A549 (cell line): Measurements from ENCODE around the gene ATOSB. TPM values are rescaled to one million over a fixed set of nuclear protein-coding genes. Genes with fewer than 3 reads are reported as not detected.

Source experiments
- ATAC-seq, 2 experiments: fragments of 200-7000 bp in 1 of 2; fragments of >200 bp in 1 of 2; cut with Nextera tagmentation in 1 of 2; cut with Tn5 transposase in 1 of 2; 3 replicates each; pipeline versions ENCODE4 v1.8.0 to v1.9.1; 2018 to 2020; ENCODE audit warnings: mild to moderate bottlenecking in 1 of 2, moderate library complexity in 1 of 2
- CTCF ChIA-PET: fragments of 300-600 bp; sonication (Branson Sonifier 250); formaldehyde crosslinking; extraction: SDS; loops from one replicate; lab custom pipeline; 2021; ENCODE audit warnings: antibody characterized with exemption, inconsistent platforms; lab: Yijun Ruan, JAX
- POLR2A ChIA-PET: fragments of 350-600 bp; formaldehyde crosslinking; extraction: SDS; loops from one replicate; lab custom pipeline; 2021; ENCODE audit warnings: antibody characterized with exemption, inconsistent platforms; lab: Yijun Ruan, JAX
- DNase-seq, 2 experiments: peaks; one replicate each; pipeline versions ENCODE4 v3.0.0 to v3.0.0-alpha.2; 2011 to 2016; ENCODE audit warnings: low read depth in 1 of 2, low spot score in 1 of 2
- FAIRE-seq: peaks from 2 replicates; lab custom pipeline; 2011; peaks lifted over from hg19 to GRCh38; lab: Jason Lieb, UNC
- H3K27ac ChIP-seq, 2 experiments: fragments of >200 bp; sonication (Bioruptor Twin); formaldehyde crosslinking; 3 replicates each; pipeline ENCODE4 v1.5.1; 2016 to 2017
- H3K4me1 ChIP-seq: fragments of >200 bp; sonication (Bioruptor Twin); formaldehyde crosslinking; 3 replicates; pipeline ENCODE4 v1.6.1; 2016
- H3K4me2 ChIP-seq: fragments of >200 bp; sonication (Bioruptor Twin); formaldehyde crosslinking; 3 replicates; pipeline ENCODE4 v1.6.1; 2016
- H3K4me3 ChIP-seq: fragments of >200 bp; sonication (Bioruptor Twin); formaldehyde crosslinking; 3 replicates; pipeline ENCODE4 v1.5.1; 2016
- H3K9me3 ChIP-seq: fragments of >200 bp; sonication (Bioruptor Twin); formaldehyde crosslinking; 3 replicates; pipeline ENCODE4 v1.6.1; 2016
- CBX2 ChIP-seq: fragments of 200-600 bp; sonication (generic); IDR thresholded peaks from 2 replicates; pipeline ENCODE4 v1.6.1; 2016; ENCODE audit warnings: low read depth, mild to moderate bottlenecking, borderline replicate concordance
- CBX8 ChIP-seq: fragments of 200-600 bp; sonication (generic); IDR thresholded peaks from 2 replicates; pipeline ENCODE4 v1.6.1; 2016
- CEBPB ChIP-seq, 2 experiments: fragments of >200 bp in 1 of 2; sonication (Bioruptor Twin) in 1 of 2; formaldehyde crosslinking in 1 of 2; IDR thresholded peaks; 2 replicates each; pipeline ENCODE4 v1.6.1; 2012 to 2016
- EHF ChIP-seq: fragments of 250-450 bp; sonication (Bioruptor Pico); IDR thresholded peaks from 2 replicates; pipeline ENCODE4 v1.5.0; 2020; ENCODE audit warnings: mild to moderate bottlenecking
- EP300 ChIP-seq, 2 experiments: fragments of >200 bp; sonication (Bioruptor Twin); formaldehyde crosslinking; IDR thresholded peaks; 2 replicates in 1 of 2; 3 replicates in 1 of 2; pipeline ENCODE4 v1.6.1; 2016 to 2017
- ESRRA ChIP-seq: fragments of 150-350 bp; IDR thresholded peaks from 2 replicates; pipeline ENCODE4 v1.6.1; 2014; ENCODE audit warnings: mild to moderate bottlenecking, low read length, borderline replicate concordance
- FOXS1 ChIP-seq: fragments of 250-450 bp; sonication (Bioruptor Pico); IDR thresholded peaks from 2 replicates; pipeline ENCODE4 v1.5.0; 2020; ENCODE audit warnings: mild to moderate bottlenecking, moderate library complexity
- GATA3 ChIP-seq: IDR thresholded peaks from 2 replicates; pipeline ENCODE4 v1.6.1; 2012; ENCODE audit warnings: borderline replicate concordance
- HOXA7 ChIP-seq: fragments of 250-450 bp; sonication (Bioruptor Pico); IDR thresholded peaks from 2 replicates; pipeline ENCODE4 v1.5.0; 2020; ENCODE audit warnings: mild to moderate bottlenecking, moderate library complexity
- HOXB13 ChIP-seq: fragments of 250-450 bp; sonication (Bioruptor Pico); IDR thresholded peaks from 2 replicates; pipeline ENCODE4 v1.5.0; 2020; ENCODE audit warnings: low read depth, mild to moderate bottlenecking, moderate library complexity
- JUN ChIP-seq, 2 experiments: fragments of >200 bp; sonication (Bioruptor Twin); formaldehyde crosslinking; IDR thresholded peaks; 2 replicates in 1 of 2; 3 replicates in 1 of 2; pipeline ENCODE4 v1.6.1; 2016 to 2017
- KDM1A ChIP-seq: fragments of 200-600 bp; sonication (generic); IDR thresholded peaks from 2 replicates; pipeline ENCODE4 v1.6.1; 2016; ENCODE audit warnings: low read depth, mild to moderate bottlenecking
- KDM5A ChIP-seq: fragments of 200-600 bp; sonication (generic); IDR thresholded peaks from 2 replicates; pipeline ENCODE4 v1.6.1; 2016; ENCODE audit warnings: antibody characterized with exemption, mild to moderate bottlenecking
- MYC ChIP-seq: IDR thresholded peaks from 2 replicates; pipeline ENCODE4 v1.6.1; 2012; ENCODE audit warnings: mild to moderate bottlenecking, inconsistent platforms, low read length, improper control_type of control experiment, borderline replicate concordance
- PHF8 ChIP-seq: fragments of 200-600 bp; sonication (generic); IDR thresholded peaks from 2 replicates; pipeline ENCODE4 v1.6.1; 2016; ENCODE audit warnings: low read depth, mild to moderate bottlenecking, antibody characterized with exemption, moderate library complexity, borderline replicate concordance
- POLR2A ChIP-seq: IDR thresholded peaks from 2 replicates; pipeline ENCODE4 v1.6.1; 2012; ENCODE audit warnings: mild to moderate bottlenecking, low read length
- RAD21 ChIP-seq, 2 experiments: fragments of >200 bp in 1 of 2; sonication (Bioruptor Twin) in 1 of 2; formaldehyde crosslinking in 1 of 2; IDR thresholded peaks in 1 of 2; conservative IDR thresholded peaks in 1 of 2; 2 replicates in 1 of 2; 3 replicates in 1 of 2; pipeline ENCODE4 v1.6.1; 2012 to 2018; ENCODE audit warnings: inconsistent platforms in 1 of 2
- TFCP2L1 ChIP-seq: fragments of 250-450 bp; sonication (Bioruptor Pico); IDR thresholded peaks from 2 replicates; pipeline ENCODE4 v1.5.0; 2021; ENCODE audit warnings: mild to moderate bottlenecking
- TP53 ChIP-seq: fragments of 250-450 bp; sonication (Bioruptor Pico); IDR thresholded peaks from 2 replicates; pipeline ENCODE4 v1.5.0; 2021; ENCODE audit warnings: mild to moderate bottlenecking, moderate library complexity
- ZC3H11A ChIP-seq: fragments of 450-650 bp; IDR thresholded peaks from 2 replicates; pipeline ENCODE4 v1.6.1; 2014; ENCODE audit warnings: antibody characterized with exemption, mild to moderate bottlenecking
- WGBS: methylation state at CpG from one replicate; pipeline ENCODE4 v1.1.6; 2017; ENCODE audit errors: missing lambda C conversion rate; 5-methylcytosine and 5-hydroxymethylcytosine counted together
- polyA plus RNA-seq, 4 experiments: library from polyadenylated mRNA; depleted of rRNA in 3 of 4; stranded (reverse); fragments of >200 nt; fragmentation: RNase III in 1 of 4; extraction: RNeasy Plus Mini Kit Qiagen cat#74134 plus additional on column Dnase treatment in 1 of 4; gene quantifications; 2 replicates in 3 of 4; 3 replicates in 1 of 4; pipeline ENCODE4 v1.2.3, GENCODE V29; 2011 to 2017
- TF ChIP-seq, protein P1 (sequence below): fragments of 450-650 bp; IDR thresholded peaks from 2 replicates; pipeline ENCODE4 v1.6.1; 2014; ENCODE audit warnings: antibody characterized with exemption
- TF ChIP-seq, protein P2 (sequence below): fragments of 250-450 bp; sonication (Bioruptor Pico); IDR thresholded peaks from 2 replicates; pipeline ENCODE4 v1.5.0; 2020; ENCODE audit warnings: low read depth, mild to moderate bottlenecking, moderate library complexity
- TF ChIP-seq, protein P3 (sequence below): IDR thresholded peaks from 2 replicates; pipeline ENCODE4 v1.6.1; 2012; ENCODE audit warnings: low read depth, borderline replicate concordance
- TF ChIP-seq, protein P4 (sequence below): fragments of 150-350 bp; IDR thresholded peaks from 2 replicates; pipeline ENCODE4 v1.6.1; 2014; ENCODE audit warnings: low read depth, mild to moderate bottlenecking, low read length
- TF ChIP-seq, protein P5 (sequence below): IDR thresholded peaks from 2 replicates; pipeline ENCODE4 v1.6.1; 2012

Gene ATOSB
- polyA plus RNA-seq, 2 of the 4 experiments (the other 2 are of a cell fraction) = 11.8 to 14.0 TPM

DNA sequence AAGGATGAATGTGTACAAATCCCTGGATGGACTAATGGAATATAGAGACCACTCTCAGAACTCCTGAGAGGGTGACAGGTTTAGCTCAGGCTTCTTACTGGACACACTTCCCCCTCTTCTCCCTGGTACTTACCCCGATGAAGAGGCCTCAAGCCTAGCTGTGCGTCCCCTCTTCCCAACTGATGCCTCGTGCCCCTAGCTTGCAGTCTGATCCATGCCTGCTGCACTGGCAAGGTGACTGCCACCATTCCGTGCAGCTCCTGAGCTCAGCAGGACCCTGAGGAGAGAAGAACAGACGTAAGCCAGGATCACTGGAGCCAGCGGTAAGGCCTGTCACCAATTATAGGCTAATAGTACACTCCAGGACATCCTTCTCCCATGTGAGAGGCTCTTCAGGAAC is 7.2 kb downstream of the ATOSB start:
- Histone ChIP-seq H3K4me3 (no peak overlapping the region), H3K9me3 (no peaks in the 10 kb centered on the region), H3K4me2 (no peak overlapping the region), H3K27ac (no peak overlapping the region)
- FAIRE-seq = no peak
- no peak for ATAC-seq
- WGBS = 91% methylated on average over 6 of the region's 6 CpGs
- CTCF ChIA-PET = interaction anchor here (0.7 to 15.8 kb wide), 3 partner anchors 13 to 368 kb away, joined by 4 to 110 read pairs (median 4); partner anchors contain the start of gene PIGO
- DNase-seq = no peak
- POLR2A ChIA-PET = interaction anchor here (1.1 kb wide), 1 partner anchor 12 kb away, joined by 3 read pairs; no protein-coding TSS in a partner anchor
- TF ChIP-seq GATA3 (no peak), HOXB13 (CRISPR knock-in tag) (no peak), TFCP2L1 (CRISPR knock-in tag) (no peak)
- TF ChIP-seq, protein P1, sequence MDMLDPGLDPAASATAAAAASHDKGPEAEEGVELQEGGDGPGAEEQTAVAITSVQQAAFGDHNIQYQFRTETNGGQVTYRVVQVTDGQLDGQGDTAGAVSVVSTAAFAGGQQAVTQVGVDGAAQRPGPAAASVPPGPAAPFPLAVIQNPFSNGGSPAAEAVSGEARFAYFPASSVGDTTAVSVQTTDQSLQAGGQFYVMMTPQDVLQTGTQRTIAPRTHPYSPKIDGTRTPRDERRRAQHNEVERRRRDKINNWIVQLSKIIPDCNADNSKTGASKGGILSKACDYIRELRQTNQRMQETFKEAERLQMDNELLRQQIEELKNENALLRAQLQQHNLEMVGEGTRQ = no peak
- TF ChIP-seq, all 56 proteins: peak for 0
- H3K4me1 ChIP-seq = peaks cover 33% of the 10 kb centered on the region

DNA sequence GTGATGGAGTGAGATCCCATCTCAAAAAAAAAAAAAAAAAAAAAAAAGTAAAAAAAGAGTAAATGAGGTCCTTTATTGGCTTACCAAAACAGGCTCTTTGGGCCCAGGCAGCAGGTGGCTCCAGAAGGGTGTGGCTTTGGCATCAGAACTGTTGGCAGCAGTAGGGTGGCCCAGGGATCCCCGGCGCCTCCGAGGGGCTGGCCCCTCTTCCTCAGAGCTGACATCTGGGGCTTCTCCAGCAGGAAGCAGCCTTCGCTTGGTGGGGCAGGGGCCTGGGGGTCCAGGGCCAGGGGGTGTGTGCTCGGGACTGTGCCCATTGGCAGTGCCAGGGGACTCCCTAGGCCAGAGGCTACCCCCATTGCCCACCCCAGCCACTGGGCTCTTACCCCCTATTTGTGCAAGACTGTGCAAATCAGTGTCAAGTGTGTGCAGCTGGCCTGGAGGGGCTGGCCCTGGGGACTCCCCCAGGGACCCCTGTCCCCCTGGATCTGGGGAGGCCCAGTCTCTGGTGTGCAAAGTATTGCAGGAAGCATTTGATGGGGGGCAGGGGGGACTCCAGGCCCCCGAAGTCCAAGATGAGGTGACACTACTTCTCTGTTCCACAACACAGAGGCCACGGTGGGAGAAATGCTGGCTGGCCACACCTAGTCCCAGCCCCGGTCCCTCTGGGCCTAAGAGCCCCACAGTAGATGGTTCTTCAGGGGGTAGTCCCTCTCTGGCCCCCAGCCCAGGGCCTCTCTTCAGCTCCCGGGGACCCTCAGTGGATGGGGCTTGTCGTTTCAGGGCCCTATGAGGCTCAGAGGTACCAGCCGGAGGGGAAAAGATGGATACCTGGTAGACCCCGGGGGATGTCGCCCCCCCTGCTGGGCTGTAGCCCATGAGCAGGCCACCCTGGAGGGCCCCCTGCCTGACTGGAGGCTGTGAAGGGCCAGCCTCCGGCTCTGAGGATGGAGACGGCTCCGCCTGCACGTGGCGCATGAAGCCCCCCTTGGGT is 8.1 kb downstream of the ATOSB start:
- DNase-seq = no peak
- FAIRE-seq = no peak
- ChIA-PET POLR2A (interaction anchor here (0.6 to 1.1 kb wide), 2 partner anchors 11 to 583 kb away, joined by 3 to 5 read pairs; no protein-coding TSS in a partner anchor), CTCF (interaction anchor here (0.8 to 15.8 kb wide), 6 partner anchors 12 to 539 kb away, joined by 3 to 110 read pairs (median 4); partner anchors contain the start of gene PIGO)
- no peaks in the 10 kb centered on the region for H3K9me3 ChIP-seq
- ATAC-seq = no peak
- H3K4me2 ChIP-seq = no peak overlapping the region
- no peak overlapping the region for H3K27ac ChIP-seq
- no peak overlapping the region for H3K4me3 ChIP-seq
- TF ChIP-seq GATA3 = no peak
- TF ChIP-seq, protein P1 = no peak
- TF ChIP-seq, protein P2, sequence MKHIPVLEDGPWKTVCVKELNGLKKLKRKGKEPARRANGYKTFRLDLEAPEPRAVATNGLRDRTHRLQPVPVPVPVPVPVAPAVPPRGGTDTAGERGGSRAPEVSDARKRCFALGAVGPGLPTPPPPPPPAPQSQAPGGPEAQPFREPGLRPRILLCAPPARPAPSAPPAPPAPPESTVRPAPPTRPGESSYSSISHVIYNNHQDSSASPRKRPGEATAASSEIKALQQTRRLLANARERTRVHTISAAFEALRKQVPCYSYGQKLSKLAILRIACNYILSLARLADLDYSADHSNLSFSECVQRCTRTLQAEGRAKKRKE (CRISPR knock-in tag) = no peak
- no peak for TF ChIP-seq POLR2A
- TF ChIP-seq HOXA7 (CRISPR knock-in tag) = no peak
- no peak for TF ChIP-seq CBX2
- TF ChIP-seq MYC = no peak
- TF ChIP-seq EP300 (IDR thresholded peaks at IDR 0.05) = no peak
- no peak for TF ChIP-seq JUN (IDR thresholded peaks at IDR 0.05)
- TF ChIP-seq KDM5A = no peak
- TF ChIP-seq CEBPB (IDR thresholded peaks at IDR 0.05) = no peak
- TF ChIP-seq, protein P3, sequence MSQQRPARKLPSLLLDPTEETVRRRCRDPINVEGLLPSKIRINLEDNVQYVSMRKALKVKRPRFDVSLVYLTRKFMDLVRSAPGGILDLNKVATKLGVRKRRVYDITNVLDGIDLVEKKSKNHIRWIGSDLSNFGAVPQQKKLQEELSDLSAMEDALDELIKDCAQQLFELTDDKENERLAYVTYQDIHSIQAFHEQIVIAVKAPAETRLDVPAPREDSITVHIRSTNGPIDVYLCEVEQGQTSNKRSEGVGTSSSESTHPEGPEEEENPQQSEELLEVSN = no peak
- no peak for TF ChIP-seq ESRRA
- TF ChIP-seq RAD21 (conservative IDR thresholded peaks at IDR 0.05 in 1 of 2, IDR thresholded peaks at IDR 0.05 in 1 of 2) = no peak
- peaks cover 31% of the 10 kb centered on the region for H3K4me1 ChIP-seq
- WGBS = 78% methylated on average over 13 of the region's 18 CpGs

DNA sequence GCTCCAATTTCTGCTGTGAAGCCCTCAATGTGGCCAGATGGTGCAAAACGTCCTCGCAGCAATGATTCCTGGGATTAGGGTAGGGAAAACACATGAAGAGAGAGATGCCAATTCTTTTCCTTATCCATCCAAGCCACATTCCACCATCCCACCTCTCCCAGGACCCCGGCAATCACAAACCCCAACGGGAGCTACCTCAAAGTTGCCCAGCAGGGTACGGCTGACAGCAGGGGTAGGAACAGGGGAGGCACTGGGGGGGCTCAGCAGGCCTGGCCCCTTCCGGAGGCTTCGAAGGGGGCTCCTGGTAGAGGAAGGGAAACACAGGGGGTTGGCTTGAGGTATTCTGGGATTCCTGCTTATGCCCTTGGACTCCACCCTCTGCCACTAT is 9.3 kb downstream of the ATOSB start:
- POLR2A ChIA-PET = no interaction called here
- TF ChIP-seq CBX2 (no peak), KDM1A (no peak), FOXS1 (CRISPR knock-in tag) (no peak), ZC3H11A (no peak), CBX8 (no peak), PHF8 (no peak), TP53 (CRISPR knock-in tag) (no peak), EHF (CRISPR knock-in tag) (no peak), POLR2A (no peak), CEBPB (IDR thresholded peaks at IDR 0.05) (no peak)
- TF ChIP-seq, protein P4, sequence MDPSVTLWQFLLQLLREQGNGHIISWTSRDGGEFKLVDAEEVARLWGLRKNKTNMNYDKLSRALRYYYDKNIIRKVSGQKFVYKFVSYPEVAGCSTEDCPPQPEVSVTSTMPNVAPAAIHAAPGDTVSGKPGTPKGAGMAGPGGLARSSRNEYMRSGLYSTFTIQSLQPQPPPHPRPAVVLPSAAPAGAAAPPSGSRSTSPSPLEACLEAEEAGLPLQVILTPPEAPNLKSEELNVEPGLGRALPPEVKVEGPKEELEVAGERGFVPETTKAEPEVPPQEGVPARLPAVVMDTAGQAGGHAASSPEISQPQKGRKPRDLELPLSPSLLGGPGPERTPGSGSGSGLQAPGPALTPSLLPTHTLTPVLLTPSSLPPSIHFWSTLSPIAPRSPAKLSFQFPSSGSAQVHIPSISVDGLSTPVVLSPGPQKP = no peak
- TF ChIP-seq, protein P1 = no peak
- TF ChIP-seq, protein P5, sequence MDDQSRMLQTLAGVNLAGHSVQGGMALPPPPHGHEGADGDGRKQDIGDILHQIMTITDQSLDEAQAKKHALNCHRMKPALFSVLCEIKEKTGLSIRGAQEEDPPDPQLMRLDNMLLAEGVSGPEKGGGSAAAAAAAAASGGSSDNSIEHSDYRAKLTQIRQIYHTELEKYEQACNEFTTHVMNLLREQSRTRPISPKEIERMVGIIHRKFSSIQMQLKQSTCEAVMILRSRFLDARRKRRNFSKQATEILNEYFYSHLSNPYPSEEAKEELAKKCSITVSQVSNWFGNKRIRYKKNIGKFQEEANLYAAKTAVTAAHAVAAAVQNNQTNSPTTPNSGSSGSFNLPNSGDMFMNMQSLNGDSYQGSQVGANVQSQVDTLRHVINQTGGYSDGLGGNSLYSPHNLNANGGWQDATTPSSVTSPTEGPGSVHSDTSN = no peak

More for the DNA sequence above, 9.3 kb downstream of the ATOSB start:
- ATAC-seq = no peak
- Histone ChIP-seq H3K9me3 (no peaks in the 10 kb centered on the region), H3K27ac (no peak overlapping the region), H3K4me3 (no peak overlapping the region), H3K4me2 (no peak overlapping the region), H3K4me1 (peaks cover 30% of the 10 kb centered on the region)
- 87% methylated on average over 7 of the region's 7 CpGs for WGBS
- DNase-seq = no peak
- no peak for FAIRE-seq
- CTCF ChIA-PET = interaction anchor here (0.7 to 15.8 kb wide), 9 partner anchors 9 to 540 kb away, joined by 3 to 110 read pairs (median 4); partner anchors contain the start of genes ATOSB, FANCG and PIGO
